ENCODE measurements around the gene EMC6.

The EMC6 gene

DNA sequence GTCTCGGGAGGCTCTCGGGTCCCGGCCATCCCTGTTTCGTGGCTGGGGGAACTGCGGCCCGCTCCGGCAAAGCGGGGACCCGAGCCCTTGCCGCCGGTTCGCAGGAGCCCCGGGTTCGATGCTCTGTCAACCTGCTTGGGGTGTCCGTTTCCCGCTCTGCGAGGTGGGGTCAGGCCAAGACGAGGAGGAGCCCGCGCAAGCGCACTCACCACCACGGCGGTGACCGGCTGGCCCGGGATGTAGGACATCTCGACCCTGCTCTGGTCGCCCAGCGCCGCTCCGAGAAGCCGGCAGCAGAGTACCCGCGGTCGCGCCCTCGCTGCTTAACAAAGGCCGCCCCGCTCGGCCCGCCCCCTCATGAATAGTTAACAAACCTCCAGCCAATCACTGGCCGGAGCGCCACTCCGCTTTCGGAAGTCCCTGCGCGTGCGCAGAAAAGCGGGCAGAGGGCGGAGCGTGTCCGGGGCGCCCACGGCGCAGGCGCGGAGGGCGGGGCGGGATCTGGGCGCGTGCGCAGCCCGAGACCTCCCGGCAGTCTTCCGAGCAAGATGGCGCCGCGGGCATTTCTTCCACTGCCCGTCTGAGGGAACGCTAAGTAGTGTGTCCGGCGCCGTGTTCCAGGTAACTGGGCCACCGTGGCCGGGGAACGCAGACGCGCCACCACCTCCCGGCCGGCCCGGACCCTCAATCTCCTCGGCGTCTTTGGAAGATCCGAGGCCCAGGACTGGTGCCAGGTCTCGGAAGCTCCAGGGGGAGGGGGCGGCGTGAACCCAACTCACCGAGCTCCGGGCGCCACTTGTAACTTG, at the start of gene EMC6, which contains the start of gene TAX1BP3:
Gene EMC6 (plus strand): TSS at position 534 of the 806 bp plus-strand sequence. CDS start 335 bp downstream, outside the sequence.
Gene TAX1BP3 (minus strand): TSS at position 300 of the 806 bp plus-strand sequence. CDS start 52 bp downstream, at position 248.
- H3K4me3 Mint-ChIP-seq, result peak within 1 kb of the TSS; percentile 92 to 94
- H3K9me3 Mint-ChIP-seq, result no peaks in the 10 kb centered on the region
- DNase-seq, result peak; percentile 98 to 100
- H3K27me3 Mint-ChIP-seq, result no peaks in the 10 kb centered on the region
- H3K4me1 Mint-ChIP-seq, result peaks cover 32% of the 10 kb centered on the region
- peak; percentile 93 for ATAC-seq
- H3K27ac Mint-ChIP-seq, result peak within 1 kb of the TSS; percentile 93 to 96

DNA sequence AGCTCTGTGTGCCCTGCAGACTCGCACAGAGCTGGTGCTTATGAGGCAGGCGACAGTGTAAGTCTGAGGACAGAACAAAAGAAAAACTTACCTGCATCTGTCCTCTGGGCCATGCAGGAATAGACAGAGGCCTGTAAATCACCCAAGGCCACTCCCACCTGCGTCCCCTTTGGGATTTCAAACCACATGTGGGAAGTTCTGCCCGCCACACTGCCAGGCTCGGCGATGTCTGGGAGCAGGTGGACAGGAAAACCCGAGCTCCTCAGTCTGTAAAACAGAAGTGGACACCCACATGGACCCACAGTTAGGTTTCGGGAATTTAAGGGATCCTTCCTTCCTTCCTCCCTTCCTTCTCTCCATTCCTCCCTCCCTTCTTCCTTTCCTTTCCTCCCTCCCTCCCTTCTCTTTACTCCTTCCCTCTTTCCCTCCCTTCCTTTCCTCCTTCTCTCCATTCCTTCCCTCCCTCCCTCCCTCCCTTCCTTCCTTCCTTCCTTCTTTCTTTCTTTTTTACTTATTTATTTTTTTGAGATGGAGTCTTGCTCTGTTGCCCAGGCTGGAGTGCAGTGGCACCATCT, 47.4 kb upstream of the EMC6 start:
- ATAC-seq (no peak), DNase-seq (no peak)
- Mint-ChIP-seq H3K27me3 (no peaks in the 10 kb centered on the region), H3K27ac (peak overlapping the region in 1 of 2 donors; percentile 12), H3K4me3 (no peak overlapping the region), H3K9me3 (peaks cover 0 to 4% of the 10 kb centered on the region in 2 donors), H3K4me1 (no peaks in the 10 kb centered on the region)

DNA sequence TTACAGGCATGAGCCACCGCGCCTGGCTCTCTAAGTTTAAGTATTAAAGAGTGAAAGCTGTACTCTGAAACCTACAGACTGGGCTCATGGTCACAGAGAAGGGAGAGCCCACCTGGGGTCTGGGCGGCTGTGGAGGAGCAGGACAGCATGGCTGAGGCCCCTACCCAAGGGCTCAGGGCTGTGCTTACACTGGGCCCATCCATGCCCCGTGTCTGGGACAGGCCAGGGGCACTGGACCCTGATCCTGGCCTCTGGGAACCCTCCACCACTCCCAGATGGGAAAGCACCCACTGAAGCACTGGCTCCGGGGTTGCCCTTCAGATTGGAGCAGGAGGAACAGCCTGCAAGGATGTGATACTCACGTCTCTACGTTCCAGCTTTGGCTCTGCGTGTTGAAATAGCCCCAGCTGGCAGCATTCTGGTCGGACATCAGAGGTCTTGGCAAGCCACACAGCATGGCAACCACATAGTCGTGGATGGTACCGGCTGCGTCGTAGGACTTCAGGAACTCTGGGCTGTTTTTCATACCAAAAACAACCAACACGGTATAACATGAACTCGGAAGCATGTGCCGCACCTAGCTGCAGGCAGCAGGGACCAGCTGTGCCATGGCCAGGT, 45.5 kb upstream of the EMC6 start:
- Mint-ChIP-seq H3K27me3 (no peaks in the 10 kb centered on the region), H3K4me3 (no peak overlapping the region), H3K9me3 (no peaks in the 10 kb centered on the region), H3K4me1 (no peaks in the 10 kb centered on the region), H3K27ac (no peak overlapping the region)
- DNase-seq, result no peak
- ATAC-seq, result no peak

DNA sequence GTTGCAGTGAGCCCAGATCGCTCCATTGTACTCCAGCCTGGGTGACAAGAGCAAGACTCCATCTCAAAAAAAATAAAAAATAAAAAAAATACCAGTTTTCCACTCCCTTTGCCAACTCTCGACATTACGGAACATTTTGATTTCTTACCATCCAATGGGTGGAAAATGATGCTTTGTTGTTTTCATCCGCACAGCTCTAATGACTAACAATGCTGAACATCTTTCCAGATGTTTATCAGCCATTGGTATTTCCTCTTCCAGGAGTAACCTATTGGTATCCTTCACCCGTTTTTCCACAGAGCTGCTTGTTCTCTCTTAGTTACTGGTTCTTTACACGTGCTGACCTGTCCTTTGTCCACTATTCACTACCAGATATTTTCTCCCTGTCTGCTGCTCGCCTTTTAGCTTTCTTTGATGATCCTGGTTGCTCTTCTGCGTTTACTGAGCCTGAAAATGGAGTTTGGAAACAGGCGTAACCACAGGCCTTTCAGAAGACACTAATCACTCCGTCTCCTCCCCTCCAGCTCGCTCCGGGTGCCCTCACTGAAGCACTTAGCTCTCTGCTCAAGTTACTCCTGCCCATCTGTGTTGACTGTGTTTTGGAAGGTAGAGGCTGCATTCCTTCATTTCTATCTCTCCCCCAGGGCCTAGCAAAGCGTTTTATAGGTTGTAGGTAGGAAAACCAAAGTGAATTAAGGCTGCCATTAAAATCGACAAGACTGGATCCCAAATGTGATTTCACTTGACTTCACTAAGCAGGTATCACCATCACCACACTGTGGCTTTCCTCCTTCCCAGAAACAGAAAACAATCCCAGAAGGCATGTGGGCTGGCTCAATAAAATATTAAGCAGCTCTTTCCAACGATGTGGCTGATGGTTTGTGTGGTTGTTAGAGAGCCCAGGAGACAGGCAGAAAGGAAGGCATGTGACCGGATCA, 41.5 kb upstream of the EMC6 start:
- Mint-ChIP-seq H3K9me3 (no peaks in the 10 kb centered on the region), H3K4me3 (no peak overlapping the region), H3K27me3 (no peaks in the 10 kb centered on the region), H3K4me1 (peaks cover 1% of the 10 kb centered on the region), H3K27ac (no peak overlapping the region)
- DNase-seq, result no peak
- ATAC-seq, result no peak

DNA sequence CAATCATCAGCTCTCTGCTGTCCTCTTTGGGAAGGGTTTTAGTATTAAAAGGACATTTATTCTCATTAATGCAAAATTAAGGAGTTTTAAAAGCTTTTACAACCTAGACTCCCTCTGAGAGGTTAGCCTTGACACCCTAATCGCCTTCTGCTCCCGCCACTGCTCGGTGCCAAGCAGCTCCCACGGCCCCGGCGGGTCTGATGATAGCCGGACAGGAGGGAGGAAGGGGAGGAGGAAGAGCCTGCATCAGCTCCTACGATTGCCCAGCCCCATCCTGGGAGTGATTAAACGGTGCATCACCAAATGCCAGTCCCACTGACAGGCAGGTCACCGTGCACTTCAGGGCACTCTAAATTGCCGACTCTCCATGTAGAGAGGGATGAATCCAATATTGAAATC, 40.8 kb upstream of the EMC6 start:
- peaks cover 5% of the 10 kb centered on the region for H3K4me1 Mint-ChIP-seq
- no peaks in the 10 kb centered on the region for H3K9me3 Mint-ChIP-seq
- DNase-seq, result no peak
- no peaks in the 10 kb centered on the region for H3K27me3 Mint-ChIP-seq
- no peak overlapping the region for H3K4me3 Mint-ChIP-seq
- no peak for ATAC-seq
- H3K27ac Mint-ChIP-seq, result no peak overlapping the region

DNA sequence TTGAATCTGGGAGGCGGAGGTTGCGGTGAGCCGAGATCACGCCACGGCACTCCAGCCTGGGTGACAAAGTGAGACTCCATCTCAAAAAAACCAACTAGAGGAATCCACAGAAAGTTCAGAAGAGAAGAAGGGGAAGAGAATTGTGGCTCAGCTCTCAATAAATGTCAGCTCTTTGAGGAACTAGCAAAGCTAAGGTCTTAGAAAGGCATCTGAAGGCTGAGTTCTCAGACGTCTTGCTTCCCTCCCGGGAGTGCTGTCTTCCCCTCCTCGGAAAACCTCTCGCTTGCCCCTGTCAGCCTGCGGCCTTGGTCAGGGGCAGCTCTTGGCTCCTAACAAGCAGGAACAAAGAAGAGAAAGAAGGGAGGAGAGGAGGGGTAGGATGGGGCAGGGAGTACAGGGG, 37.8 kb upstream of the EMC6 start:
- no peak for ATAC-seq
- H3K9me3 Mint-ChIP-seq, result no peaks in the 10 kb centered on the region
- no peak for DNase-seq
- no peaks in the 10 kb centered on the region for H3K27me3 Mint-ChIP-seq
- H3K4me1 Mint-ChIP-seq, result peaks cover 24% of the 10 kb centered on the region
- peak overlapping the region in 1 of 2 donors; percentile 31 for H3K27ac Mint-ChIP-seq
- H3K4me3 Mint-ChIP-seq, result no peak overlapping the region

DNA sequence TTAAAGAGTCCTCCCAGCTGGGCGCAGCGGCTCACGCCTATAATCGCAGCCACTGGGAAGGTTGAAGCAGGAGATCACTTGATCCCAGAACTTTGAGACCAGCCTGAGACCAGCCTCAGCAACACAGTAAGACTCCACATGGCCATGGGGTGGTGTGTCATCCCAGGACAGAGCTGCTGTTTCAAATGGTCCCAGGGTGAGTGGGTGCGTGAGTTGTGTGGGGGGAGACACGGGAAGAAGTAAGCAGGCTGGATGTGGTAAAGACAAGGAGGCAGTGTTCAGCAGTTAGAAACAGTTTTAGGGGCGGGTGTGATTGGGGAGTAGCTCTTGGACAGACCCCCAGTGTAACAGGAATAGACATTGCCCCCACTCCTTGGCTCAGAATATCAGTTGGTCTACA, 36.3 kb upstream of the EMC6 start:
- Mint-ChIP-seq H3K4me3 (no peak overlapping the region), H3K4me1 (peaks cover 28% of the 10 kb centered on the region), H3K27ac (no peak overlapping the region), H3K9me3 (no peaks in the 10 kb centered on the region), H3K27me3 (no peaks in the 10 kb centered on the region)
- ATAC-seq, result no peak
- DNase-seq, result no peak

DNA sequence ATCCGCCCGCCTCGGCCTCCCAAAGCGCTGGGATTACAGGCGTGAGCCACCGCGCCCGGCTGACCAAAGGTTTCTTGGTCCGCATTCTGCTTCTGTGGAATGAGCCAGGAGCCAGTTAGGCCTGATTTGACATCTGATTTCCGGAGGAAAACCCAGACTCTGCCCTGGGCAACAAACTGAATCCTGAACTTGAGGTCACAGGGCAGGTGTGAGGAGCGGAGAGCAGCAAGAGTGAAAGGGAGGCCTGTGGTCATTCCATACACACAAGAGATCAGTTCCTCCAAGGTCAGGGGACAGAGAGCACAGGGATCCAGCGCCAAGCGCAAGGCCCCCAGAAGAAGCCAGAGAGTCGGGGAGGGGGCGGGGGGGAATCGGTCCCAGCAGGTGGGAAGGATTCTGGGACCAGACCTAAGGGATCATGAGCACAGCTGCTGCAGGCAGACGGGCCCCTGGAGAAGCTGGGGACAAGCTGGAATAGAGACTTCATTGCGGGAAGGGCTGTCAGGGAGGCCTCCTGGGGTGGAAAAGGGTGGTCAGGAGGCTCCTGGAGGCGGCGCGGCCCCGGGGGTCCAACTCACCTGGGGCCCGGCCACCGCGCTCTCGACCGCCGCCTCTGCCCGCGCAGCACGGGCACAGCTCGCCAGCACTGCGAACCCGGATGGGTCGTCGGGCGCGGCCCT, 33.0 kb upstream of the EMC6 start:
- Mint-ChIP-seq H3K4me1 (peaks cover 58% of the 10 kb centered on the region), H3K27me3 (no peaks in the 10 kb centered on the region), H3K27ac (peak overlapping the region in 1 of 2 donors; percentile 48), H3K4me3 (peak overlapping the region; percentile 96 to 97), H3K9me3 (no peaks in the 10 kb centered on the region)
- DNase-seq (no peak), ATAC-seq (peak; percentile 48)

DNA sequence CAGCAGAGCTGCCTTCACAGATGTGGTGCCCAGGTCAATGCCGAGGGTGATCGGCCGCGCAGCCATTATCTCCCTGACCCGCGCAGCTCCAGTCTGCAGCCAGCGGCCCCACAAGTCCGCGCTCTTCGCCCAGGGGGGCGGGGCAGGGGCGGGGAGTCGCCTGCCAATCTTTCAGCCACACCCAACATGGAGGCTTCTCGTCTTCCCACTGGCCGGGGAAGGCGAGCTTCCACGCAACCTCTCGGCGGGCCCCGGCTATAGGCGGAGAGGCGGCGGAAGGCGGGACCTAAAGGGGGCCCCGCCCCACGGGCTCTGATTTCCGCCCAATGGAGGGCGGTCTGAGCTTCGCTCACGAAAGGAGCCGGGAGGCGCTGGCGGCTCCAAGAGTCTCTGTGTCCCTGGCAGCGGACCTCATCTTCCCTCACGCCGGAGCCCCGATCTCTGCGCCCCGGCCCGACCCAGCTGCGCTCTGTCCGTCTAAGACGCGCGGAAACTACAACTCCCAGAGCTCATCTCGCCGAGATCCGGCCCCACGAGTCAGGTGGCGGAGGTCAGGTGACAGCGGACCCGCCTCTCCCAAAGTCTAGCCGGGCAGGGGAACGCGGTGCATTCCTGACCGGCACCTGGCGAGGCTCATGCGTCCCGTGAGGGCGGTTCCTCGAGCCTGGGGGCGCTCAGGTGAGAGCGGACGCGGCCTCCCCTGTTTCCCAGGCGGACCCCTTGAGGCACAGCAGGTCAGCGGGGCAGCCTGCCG, 32.3 kb upstream of the EMC6 start, which contains the start of the genes CTNS and SHPK:
Gene CTNS (plus strand): TSS at position 607 of the 754 bp plus-strand sequence. CDS start 3,447 bp downstream, outside the sequence.
Gene SHPK (minus strand): TSS at position 97 of the 754 bp plus-strand sequence. CDS start 31 bp downstream, at position 66.
- no peaks in the 10 kb centered on the region for H3K9me3 Mint-ChIP-seq
- peak within 1 kb of the TSS; percentile 96 to 97 for H3K4me3 Mint-ChIP-seq
- H3K27ac Mint-ChIP-seq, result peak within 1 kb of the TSS; percentile 99 to 100
- peaks cover 62% of the 10 kb centered on the region for H3K4me1 Mint-ChIP-seq
- ATAC-seq (peak; percentile 98), DNase-seq (peak; percentile 94 to 96)
- no peaks in the 10 kb centered on the region for H3K27me3 Mint-ChIP-seq

DNA sequence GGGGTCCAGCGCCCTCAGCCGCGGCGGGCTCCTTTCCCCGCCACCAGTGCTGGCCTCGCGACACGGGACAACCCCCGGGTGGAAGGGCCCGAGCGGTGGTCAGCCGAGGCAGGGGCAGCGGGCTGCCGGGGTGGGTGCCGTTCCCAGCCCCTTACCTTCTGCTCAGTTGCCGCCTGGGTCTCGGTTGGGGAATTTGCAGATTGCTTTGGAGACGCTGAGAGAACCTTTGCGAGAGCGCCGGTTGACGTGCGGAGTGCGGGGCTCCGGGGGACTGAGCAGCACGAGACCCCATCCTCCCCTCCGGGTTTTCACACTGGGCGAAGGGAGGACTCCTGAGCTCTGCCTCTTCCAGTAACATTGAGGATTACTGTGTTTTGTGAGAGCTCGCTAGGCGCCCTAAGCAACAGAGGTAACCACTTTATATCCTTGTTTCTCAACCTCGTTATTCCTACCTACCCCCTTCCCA, 31.7 kb upstream of the EMC6 start:
- Mint-ChIP-seq H3K4me1 (peaks cover 62% of the 10 kb centered on the region), H3K4me3 (peak overlapping the region; percentile 96 to 97), H3K27me3 (no peaks in the 10 kb centered on the region), H3K9me3 (no peaks in the 10 kb centered on the region), H3K27ac (peak overlapping the region in 1 of 2 donors; percentile 99)
- DNase-seq, result no peak
- no peak for ATAC-seq

DNA sequence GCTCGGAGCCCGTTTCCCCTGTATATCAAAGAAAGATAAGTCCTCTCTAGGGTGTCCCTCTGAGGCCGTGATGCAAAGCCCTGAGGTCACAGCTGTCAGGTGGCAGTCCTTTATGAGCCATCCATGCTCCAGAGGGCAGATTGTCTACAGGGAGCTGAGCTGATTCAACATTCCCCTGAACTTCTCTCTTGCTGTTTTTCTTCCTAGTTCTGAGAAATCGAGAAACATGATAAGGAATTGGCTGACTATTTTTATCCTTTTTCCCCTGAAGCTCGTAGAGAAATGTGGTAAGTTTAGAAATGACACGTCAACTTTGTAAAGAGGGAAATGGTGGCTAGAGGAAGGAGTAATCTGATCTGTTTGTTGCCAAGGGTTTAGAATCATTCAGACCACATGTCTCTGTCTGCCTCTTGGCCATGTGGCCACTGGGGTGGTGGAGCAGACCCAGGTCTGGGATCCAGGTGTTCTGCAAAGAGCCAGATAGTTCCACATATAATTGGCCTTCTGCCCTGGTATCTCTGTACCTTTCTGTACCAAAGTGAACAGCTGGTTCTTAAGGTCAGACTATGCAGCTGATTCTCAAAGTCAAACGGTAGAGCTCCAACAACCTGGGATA, 28.5 kb upstream of the EMC6 start:
- Mint-ChIP-seq H3K27me3 (no peaks in the 10 kb centered on the region), H3K4me1 (peaks cover 53% of the 10 kb centered on the region), H3K27ac (peak overlapping the region; percentile 79 to 95), H3K9me3 (no peaks in the 10 kb centered on the region), H3K4me3 (peak overlapping the region; percentile 54 to 67)
- ATAC-seq, result no peak
- DNase-seq, result no peak

DNA sequence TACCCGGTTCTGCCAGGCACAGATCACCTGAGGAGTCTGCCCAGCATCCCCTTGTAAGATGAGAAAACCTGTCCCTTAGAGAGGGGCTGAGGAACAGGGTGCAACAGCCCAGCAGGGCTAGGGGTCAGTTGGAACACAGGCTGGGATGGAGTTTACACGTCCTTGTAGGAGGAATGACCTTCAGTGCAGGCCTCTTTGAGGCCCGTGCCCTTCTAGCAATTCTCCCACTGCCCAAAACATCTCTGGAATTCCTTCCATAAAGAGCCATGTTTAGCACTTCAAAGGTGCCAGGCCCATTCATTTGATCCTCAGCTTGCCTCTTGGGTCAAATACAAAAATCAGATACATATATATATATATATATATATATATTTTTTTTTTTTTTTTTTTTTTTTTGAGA, 27.6 kb upstream of the EMC6 start:
- Mint-ChIP-seq H3K27me3 (no peaks in the 10 kb centered on the region), H3K27ac (no peak overlapping the region), H3K4me1 (peaks cover 47% of the 10 kb centered on the region), H3K9me3 (no peaks in the 10 kb centered on the region), H3K4me3 (no peak overlapping the region)
- ATAC-seq (no peak), DNase-seq (no peak)

DNA sequence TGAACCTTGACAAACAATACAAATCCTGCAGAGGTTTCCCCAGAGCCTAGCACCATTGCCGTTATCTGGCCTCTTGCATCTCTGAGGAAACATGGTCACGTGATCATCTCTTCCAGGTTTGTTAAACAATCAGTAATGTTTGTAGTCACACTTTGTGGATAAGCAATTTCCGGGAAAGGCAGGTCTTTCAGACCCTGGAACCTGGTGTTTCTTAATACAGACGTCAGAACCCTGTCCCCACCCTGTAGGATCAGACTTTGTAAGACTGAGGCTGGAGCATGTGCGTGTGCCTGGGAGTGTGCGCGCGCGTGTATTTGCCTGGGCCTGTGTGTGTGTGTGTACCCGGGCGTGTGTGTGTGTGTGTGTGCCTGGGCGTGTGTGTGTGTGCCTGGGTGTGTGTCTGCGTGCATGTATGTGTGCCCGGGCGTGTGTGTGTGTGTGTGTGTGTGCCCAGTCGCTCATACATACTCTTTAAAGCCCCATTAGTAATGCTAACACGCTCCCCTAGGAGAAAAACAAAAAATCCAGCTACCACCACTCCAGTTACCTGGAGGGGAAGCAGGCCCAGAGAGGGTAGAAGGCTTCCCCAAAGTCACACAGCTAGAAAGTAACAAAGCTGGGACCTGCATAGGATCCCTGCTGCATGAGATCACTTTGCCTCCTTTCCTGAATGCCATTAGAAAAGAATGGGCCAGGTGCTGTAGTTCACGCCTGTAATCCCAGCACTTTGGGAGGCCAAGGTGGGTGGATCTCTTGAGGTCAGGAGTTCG, 26.7 kb upstream of the EMC6 start:
- DNase-seq, result no peak
- H3K4me1 Mint-ChIP-seq, result peaks cover 46% of the 10 kb centered on the region

More for the DNA sequence above, 26.7 kb upstream of the EMC6 start:
- H3K4me3 Mint-ChIP-seq, result no peak overlapping the region
- ATAC-seq, result no peak
- no peaks in the 10 kb centered on the region for H3K9me3 Mint-ChIP-seq
- no peaks in the 10 kb centered on the region for H3K27me3 Mint-ChIP-seq
- H3K27ac Mint-ChIP-seq, result no peak overlapping the region
